Inferior parietal cortex (tissue), 1 donor: ENCODE data around the gene LPCAT2.

ENCODE experiments used
- DNase-seq: peaks from one replicate; pipeline ENCODE4 v3.0.0-alpha.2; 2016; ENCODE audit errors: extremely low spot score

Gene LPCAT2

DNA sequence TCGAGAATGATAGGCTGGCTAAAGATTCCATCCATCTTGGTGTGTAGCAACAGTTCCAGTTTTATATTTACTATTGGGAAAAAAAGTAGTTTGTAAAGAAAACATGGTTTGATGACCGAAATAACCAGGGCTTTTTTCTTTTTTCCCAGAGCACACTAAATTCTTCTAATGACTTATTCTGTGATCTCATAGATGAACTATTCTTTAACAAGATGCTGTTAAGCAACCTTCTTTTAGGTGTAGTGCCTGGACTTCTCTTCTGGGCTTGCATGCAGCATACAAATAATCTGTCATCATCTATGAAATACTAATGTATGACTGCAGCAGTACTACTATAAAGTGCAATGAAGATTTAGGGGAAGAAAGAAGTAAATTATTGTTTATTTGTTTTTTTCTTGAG is 46.6 kb downstream of the LPCAT2 start:
- no peak for DNase-seq

DNA sequence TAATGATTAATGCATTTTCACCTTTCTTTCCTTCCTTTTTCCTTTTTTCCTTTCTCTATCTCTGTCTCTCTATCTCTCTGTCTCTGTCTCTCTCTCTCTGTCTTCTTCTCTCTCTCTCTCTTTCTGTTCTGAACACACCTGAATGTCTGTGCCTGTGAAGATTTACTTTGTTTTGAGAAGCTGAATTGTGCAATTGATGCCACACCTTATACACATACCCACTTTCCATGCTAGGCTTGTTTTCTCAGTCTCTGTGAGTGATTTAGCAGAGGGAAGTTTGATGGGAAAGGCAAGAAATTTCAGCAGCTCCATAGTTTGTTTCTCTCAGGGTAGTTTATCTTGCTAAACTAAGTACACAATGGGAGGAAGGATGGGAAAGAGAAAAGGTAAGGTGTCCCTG is 48.3 kb downstream of the LPCAT2 start:
- DNase-seq = no peak

DNA sequence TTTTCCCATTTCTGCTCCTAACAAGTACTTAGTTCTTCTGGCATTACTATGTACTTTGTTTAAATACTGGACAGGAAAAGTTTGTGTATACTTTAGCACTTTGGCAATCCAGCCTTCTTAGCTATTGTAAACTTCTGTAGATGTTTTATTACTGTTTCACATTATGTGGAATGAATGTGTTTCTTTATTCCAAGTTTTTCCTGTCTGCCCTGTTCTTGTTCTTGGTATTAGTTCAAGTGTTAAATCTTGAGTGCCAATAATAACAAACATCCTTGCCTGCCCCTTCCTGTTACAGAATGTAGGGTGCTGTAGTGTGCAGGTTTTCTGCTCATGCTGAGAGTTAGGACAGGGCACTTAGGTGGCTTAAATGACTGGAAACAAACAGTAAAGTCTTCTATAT is 50.4 kb downstream of the LPCAT2 start:
- no peak for DNase-seq

DNA sequence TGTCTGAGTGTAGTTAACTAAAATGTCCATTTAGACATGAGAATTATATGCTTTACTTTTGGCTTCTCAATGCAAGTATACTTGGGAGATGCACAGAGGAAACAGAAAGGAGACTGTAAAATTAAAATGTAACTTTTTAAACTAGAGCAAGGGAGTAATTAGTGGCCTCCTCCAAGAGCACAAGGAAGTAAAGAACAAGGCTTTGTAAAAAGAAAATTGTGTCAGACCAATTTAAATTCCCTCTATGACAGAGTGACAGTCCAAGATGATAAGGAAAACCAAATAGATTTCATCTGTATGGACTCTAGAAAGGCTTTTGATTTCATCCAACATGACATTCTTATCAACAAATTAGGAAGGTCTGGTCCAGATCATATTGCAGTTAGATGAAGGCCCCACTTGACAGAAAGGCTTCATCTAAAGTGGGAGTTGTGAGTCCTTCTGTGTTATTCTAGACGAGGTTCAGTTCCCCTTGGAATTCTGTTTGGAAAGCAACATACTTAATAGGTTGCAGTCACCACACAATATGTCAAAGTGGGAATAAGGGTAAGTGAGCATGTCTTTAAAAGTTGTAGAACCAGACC is 51.2 kb downstream of the LPCAT2 start:
- no peak for DNase-seq

DNA sequence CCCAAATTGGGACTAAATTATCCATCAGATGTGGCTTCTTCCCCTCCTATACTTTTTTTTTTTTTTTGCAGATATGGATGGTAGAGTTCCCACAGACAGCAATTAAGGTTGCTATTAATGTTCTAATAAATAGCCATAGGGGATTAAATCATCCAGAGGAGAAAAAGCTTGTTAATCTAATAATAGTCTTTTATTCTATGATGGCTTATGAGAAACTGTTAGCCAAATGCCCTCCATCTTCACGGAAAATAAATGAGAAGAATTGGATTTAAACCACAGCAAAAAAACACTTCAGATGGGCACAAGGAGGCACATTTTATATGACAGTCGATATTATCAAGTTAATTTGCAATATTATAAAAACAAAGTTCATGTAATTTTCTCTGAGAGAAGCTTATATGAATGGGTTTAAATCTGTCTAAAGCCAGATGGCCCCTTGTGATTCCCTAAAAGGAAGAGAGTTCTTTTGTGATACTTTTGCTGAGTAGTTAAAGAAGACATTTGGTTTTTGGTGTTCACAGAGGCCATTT is 52.5 kb downstream of the LPCAT2 start:
- no peak for DNase-seq

DNA sequence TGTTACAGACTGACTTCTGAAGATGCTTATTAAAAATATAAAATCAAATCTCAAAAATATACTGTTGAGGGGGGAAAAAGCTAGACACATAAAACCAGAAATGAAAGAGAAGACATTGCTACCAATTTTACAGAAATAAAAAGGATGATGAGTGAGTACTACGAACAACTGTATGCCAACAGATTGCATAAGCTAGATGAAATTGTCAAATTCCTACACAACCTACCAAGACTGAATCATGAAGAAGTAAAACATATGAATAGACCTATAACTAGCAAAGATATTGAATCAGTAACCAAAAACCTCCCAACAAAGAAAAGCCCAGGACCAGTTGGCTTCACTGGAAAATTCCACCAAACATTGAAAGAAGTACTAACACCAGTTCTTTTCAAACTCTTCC is 54.1 kb downstream of the LPCAT2 start:
- DNase-seq = no peak

DNA sequence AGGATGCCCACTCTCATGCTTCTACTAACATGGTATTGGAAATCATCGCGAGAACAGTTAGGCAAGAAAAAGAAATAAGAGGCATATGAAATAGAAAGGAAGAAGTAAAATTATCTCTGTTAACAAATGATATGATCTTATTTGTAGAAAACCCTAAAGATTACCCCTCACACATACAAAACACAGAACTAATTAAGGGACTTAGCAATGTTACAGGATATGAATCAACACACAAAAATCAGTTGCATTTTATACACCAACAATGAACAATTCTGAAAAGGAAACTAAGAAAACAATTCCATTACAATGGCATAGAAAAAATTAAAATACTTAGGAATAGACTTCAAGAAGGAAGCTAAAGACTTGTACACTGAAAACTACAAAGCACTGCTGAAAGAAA is 54.9 kb downstream of the LPCAT2 start:
- DNase-seq = no peak

DNA sequence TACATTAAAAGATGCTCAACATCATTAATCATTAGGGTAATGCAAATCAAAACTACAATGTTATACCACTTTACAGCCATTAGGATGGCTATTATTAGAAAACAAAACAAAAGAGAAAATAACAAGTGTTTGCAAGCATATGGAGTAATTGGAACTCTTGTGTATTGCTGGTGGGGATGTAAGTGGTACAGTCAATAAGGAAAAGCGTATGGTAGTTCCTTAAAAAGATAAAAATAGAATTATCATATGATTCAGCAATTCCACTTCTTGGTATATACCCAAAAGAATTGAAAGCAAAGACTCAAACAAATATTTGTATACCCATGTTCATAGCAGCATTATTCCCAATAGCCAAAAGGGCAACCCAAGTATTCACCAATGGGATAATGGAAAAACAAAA is 56.2 kb downstream of the LPCAT2 start:
- DNase-seq = no peak

DNA sequence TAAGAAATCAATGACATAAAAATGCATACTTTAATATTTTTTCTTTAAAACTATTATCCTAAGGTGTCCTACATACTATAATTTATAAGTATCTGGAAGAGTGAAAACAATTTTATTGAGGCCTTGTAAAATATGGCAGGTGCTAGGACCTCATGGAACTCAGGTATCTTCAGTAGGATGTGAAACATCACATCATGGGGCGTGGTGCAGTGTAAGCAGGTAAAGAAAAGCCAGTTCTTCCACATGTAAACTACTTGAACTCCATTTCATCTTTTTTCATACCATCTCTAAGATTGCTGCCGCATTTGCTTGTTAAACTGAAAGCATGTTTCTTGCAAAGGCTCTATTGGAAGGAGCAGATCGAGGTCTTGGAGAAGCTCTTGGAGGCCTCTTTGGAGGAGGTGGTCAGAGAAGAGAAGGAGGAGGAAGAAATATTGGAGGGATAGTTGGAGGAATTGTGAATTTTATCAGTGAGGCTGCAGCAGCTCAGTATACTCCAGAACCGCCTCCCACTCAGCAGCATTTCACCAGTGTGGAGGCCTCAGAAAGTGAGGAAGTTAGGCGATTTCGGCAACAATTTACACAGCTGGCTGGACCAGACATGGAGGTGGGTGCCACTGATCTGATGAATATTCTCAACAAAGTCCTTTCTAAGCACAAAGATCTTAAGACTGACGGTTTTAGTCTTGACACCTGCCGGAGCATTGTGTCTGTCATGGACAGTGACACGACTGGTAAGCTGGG is 57.7 kb downstream of the LPCAT2 start, which contains the start of gene CAPNS2:
Gene CAPNS2, plus strand, starts transcription at position 253 of the 744 bp plus-strand sequence. Its CDS starts 73 bp downstream, at position 326.
- DNase-seq = no peak

DNA sequence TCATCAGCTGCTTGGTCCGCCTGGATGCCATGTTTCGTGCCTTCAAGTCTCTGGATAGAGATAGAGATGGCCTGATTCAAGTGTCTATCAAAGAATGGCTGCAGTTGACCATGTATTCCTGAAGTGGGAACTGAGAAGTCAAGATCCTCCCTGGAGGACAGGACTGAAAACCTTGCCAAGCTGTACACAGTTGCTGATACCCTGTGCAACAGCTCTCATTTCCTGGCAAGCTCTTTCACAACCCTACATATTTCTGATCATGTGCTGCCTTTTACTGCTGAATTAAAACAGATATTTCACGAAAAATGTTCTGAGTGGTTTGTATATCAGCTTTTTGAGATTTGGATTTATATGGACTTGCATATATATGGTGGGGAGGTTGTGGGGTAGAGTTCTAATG is 58.5 kb downstream of the LPCAT2 start:
- no peak for DNase-seq

DNA sequence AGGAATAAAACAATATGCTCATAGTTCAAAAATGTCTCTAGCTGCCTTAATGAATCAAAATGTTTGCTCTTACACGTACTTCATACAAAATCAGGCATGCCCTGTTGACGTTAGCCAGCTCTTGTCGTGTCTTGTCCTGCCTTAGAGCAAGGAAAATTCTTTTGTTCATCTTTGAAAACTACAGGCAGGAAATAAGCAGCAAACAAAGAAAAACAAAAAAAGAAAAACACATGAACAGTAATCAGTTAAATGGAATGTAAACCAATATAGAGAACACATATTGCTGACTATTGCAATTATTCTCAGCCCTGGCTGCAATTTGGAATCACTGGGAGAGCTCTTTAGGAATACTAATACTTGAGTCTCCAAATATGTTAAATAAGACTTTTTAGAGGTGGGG is 59.3 kb downstream of the LPCAT2 start:
- no peak for DNase-seq

DNA sequence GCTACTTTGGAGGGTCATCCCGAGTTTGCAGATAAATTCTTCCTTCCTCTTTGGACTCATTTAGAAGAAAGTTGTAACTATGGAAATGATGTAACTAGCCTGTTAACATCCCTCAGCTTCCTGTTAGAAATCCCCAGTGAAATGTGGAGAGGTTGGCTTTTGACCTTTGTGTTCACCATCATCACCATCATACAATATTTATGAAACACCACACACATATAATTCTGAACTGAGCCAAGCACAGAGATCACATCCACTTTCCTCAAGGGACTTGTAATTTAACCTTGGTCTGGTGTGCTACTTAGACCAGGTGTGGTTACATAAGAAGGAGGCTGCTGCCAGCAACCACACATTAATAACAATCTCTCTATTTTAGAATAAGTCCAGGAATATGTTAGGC is 60.2 kb downstream of the LPCAT2 start:
- no peak for DNase-seq

DNA sequence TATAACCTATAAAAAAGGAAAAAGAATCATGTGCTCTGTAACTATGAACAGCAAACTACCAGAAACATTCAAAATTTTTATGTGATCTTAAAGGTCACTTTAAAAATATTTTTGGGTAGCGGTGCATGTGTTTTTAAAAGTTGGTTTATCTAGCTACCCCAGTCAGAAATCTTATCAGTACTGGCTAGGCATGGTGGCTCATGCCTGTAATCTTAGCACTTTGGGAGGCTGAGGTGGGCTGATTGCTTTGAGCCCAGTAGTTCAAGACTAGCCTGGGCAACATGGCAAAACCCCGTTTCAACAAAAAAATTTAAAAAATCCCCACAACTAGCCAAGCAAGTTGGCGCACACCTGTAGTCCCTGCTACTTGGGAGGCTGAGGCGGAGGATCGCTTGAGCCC is 61.3 kb downstream of the LPCAT2 start:
- no peak for DNase-seq

DNA sequence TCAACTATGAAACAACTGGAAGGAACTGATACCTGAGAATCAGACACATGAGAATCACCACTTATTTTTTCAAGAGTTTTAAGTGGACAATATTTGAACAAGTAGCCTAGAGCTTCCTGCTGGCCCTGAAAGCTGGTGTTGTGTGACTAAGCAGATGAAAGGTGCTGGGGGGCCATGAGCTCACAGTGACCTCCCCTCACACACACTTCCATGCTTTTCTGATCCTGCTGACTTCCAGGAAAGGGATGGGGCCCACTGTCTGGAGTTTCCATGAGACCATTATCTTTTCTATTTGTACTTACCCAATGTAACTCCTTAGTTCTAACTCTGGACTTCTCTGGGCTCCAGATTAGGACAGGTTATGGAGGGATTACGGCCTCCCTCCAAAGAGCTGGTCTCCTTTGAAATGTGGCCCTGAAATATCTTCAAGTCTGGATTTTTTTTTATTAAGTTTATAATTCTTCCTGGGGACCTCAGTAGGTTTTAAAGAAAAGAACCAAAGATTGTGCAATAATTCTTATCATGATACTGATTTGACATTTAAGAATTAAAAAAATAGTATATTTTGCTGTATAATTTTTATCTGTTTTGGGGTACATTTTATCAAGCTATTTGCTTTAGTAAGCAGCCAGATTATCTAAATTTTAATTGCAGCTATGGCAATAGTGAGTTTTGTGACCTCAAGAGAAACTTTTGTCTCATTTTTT is 62.5 kb downstream of the LPCAT2 start:
- no peak for DNase-seq

DNA sequence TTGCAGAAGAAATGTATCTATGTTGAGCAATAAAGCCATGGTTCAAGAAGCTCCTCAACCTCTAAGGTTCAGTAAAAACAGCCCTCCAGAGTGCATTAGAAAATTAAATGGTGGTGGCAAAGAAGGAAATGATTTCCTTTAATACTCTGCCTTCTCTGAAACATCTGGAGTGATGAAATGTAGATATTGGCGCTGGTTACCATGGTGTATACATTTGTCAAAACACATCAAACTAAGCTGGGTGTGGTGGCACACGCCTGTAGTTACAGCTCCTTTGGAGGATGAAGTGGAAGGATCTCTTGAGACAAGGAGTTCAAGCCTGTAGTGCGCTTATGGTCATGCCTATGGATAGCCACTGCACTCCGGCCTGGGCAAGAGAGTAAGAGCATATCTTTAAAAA is 63.6 kb downstream of the LPCAT2 start:
- no peak for DNase-seq

DNA sequence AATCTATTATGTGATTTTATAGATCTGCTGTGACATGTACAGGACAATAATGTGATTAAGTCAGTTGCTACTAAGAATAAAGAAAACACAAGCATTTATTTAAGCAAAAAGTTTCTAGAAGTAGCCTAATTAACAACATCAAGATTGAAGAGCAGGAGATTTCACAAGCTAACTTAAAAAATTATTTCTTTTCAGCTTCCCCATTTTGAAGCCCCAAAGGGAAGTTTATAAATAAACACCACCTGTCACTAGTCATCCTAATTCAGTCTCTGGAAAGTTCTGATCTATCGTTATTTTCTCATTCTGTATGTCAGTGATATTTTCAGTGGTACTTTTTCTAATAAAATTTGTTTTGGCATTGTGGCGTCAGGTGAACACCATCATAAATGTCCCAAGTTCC is 65.9 kb downstream of the LPCAT2 start:
- no peak for DNase-seq

DNA sequence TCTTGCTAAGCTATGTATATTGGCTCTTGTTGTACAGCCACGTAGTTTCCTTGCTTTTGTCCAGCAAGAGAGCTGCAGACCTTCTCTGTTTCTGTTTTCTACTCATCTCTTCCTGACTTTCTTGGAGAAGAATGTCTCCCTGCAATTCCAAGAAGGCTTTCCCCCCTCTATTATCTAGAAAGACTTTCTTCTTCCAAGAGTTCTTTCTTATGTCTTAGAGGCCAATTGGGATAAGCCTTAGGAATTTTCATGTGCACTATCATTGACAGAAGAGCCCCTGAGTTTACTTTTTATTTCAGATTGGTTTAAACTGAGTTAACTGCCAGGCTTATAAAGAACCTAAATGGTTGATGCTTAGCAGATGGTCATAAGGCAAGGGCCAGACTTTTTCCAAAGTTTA is 66.6 kb downstream of the LPCAT2 start:
- no peak for DNase-seq

DNA sequence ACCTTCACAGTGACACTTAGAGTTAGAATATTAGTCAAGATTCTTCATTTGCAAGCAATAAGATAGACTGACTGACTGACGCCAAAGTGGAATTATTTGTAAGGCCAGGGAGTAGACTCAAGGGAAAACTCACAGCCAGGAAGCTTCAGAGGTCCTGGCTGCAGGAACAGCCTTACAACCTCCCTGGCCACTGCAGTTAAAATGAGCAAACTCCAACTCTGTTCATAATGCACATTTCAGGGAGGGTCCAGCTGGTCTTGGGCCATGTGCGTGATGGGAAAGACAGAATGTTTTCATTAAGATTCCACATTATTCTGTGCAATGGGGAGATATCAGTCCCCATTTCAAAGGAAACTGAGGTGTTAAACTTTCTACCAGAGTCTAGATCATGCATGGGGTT is 67.5 kb downstream of the LPCAT2 start:
- DNase-seq = no peak

DNA sequence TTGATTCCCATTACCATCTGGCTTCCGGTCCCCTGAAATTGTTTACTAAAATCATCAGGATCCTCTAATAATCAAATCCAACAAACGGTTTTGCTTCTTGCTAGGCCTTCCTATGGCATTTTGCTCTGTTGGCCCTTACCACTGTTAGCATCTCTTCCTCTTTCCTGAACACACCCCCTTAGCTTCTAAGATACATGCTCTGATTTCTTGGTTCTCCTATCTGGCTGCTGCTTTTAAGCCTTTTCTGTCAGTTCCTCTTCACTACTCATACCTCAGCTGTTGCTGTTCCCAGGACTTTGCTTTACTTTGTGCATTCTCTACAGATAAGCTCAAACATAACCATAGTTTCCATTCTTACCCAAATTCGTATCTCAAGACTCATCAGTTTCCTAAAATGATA is 69.0 kb downstream of the LPCAT2 start:
- DNase-seq = no peak

DNA sequence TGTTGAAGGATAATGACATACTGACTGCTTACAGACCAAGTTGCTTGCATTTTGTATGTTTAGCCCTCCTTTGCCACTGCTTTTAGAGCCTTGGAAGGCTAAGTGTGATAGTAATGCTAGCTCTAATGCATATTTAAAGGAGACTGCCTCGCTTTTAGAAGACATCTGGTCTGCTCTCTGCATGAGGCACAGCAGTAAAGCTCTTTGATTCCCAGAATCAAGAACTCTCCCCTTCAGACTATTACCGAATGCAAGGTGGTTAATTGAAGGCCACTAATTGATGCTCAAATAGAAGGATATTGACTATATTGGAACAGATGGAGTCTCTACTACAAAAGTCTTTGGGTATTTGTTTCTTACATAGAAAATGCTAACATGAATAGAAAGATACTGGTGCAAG is 76.8 kb downstream of the LPCAT2 start:
- no peak for DNase-seq

DNA sequence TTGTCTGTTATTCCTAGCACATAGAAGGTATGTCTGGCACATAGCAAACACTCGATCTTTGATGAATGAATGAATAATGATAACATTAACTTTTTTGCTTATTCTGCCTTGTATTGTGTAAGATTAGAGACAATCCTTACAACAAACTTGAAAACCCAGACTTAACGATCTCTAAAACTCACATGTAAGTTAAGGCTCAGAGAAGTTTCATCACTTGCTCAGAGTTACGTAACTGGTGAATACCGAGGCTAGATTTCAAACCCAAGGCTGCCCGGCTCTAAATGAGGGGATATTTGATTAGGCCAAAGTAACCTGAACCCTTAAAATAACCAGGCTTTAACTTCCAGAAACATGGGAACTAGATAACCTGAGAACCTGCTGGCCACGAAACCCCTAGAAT is 79.9 kb downstream of the LPCAT2 start:
- no peak for DNase-seq

DNA sequence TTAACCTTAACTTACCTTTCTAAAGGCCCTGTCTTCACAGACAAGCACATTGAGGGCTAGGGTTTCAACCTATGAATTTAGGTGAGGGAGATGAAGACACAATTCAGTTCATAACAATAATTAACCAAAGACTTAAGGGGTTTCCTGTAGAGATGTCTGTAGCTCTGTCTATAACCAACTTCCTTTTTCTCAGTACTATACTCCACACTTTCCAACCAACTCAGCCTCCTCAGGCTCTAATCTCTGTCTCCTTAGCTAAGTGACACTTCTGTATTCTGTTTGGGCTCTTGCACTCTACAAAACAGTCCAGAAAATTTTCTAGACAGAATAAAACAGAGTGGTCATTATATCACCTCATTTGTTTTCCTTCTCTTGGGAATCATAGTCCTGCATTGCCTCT is 83.4 kb downstream of the LPCAT2 start:
- no peak for DNase-seq

DNA sequence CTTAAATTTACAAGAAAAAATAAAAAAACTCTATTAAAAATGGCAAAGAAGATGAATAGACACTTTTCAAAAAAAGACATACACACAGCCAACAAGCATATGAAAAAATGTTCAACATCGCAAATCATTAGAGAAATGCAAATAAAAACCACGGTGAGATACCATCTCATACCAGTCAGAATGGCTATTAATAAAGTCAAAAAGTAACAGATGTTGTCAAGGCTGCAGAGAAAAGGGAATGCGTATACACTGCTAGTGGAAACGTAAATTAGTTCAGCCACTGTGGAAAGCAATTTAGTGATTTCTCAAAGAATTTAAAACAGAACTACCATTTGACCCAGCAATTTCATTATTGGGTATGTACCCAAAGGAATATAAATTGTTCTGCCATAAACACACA is 89.1 kb downstream of the LPCAT2 start:
- DNase-seq = no peak
